HepG2 (cell line): ENCODE data around the gene FAM81A. TPM values are rescaled to one million over a fixed set of nuclear protein-coding genes. Genes with fewer than 3 reads are reported as not detected.

Experiments
- ATAC-seq: fragments of 200-7000 bp; cut with Tn5 transposase; 3 replicates; pipeline ENCODE4 v1.9.1; 2020; ENCODE audit warnings: mild to moderate bottlenecking, moderate library complexity
- BruUV-seq: library from RNA; stranded (reverse); fragments of 400-500 nt; replicated peaks from 2 replicates; lab custom pipeline; 2021; lab: Mats Ljungman, UMichigan
- CTCF ChIA-PET: fragments of 300-600 bp; formaldehyde crosslinking; extraction: SDS; loops from one replicate; lab custom pipeline; 2021; ENCODE audit warnings: low total read pairs, inconsistent platforms, low intra/inter-chr PET ratio; lab: Yijun Ruan, JAX
- POLR2A ChIA-PET: fragments of 350-600 bp; sonication (Branson Sonifier 250); formaldehyde crosslinking; loops from one replicate; lab custom pipeline; 2020; ENCODE audit warnings: antibody characterized with exemption, inconsistent platforms; lab: Yijun Ruan, JAX
- DNase-seq: peaks from one replicate; pipeline ENCODE4 v3.0.0-alpha.2; 2015; ENCODE audit warnings: low spot score
- FAIRE-seq: peaks from 3 replicates; lab custom pipeline; 2011; peaks lifted over from hg19 to GRCh38; lab: Jason Lieb, UNC
- H2AFZ ChIP-seq: one replicate; pipeline ENCODE4 v1.6.1; 2011; ENCODE audit warnings: low read length, inconsistent platforms
- H3K27ac ChIP-seq: fragments of 300-600 bp; 3 replicates; pipeline ENCODE4 v1.8.0; 2011; ENCODE audit warnings: mixed run types, mild to moderate bottlenecking, mixed read lengths, low read length, inconsistent platforms; ENCODE audit not compliant: insufficient read depth; ENCODE audit errors: extremely low read length
- H3K27me3 ChIP-seq, 2 experiments: fragments of 200-600 bp in 1 of 2; 2 replicates in 1 of 2; 3 replicates in 1 of 2; pipeline versions ENCODE4 v1.6.0 to v1.8.0; 2011; ENCODE audit warnings: low read length in 2 of 2, mild to moderate bottlenecking in 2 of 2, moderate library complexity in 2 of 2, inconsistent platforms in 1 of 2; ENCODE audit not compliant: insufficient read depth in 2 of 2, control insufficient read depth in 1 of 2
- H3K36me3 ChIP-seq, 2 experiments: fragments of 200-600 bp in 1 of 2; replicated peaks in 1 of 2; 2 replicates in 1 of 2; 3 replicates in 1 of 2; pipeline versions ENCODE4 v1.5.1 to v1.8.0; 2011; ENCODE audit warnings: low read length in 2 of 2, inconsistent platforms in 1 of 2; ENCODE audit not compliant: insufficient read depth in 2 of 2, control insufficient read depth in 1 of 2
- H3K4me1 ChIP-seq: 2 replicates; pipeline ENCODE4 v1.5.1; 2012; ENCODE audit warnings: low read length, inconsistent platforms; ENCODE audit not compliant: insufficient read depth
- H3K4me2 ChIP-seq: 2 replicates; pipeline ENCODE4 v1.6.0; 2011; ENCODE audit warnings: low read depth, low read length, inconsistent platforms
- H3K4me3 ChIP-seq, 3 experiments: fragments of 200-600 bp in 1 of 3; sonication (generic), shearing (Covaris generic) in 1 of 3; replicated peaks in 1 of 3; 2 replicates each; pipeline ENCODE4 v1.5.1; 2011 to 2016; ENCODE audit warnings: low read length in 3 of 3, inconsistent platforms in 2 of 3, low read depth in 2 of 3, mild to moderate bottlenecking in 2 of 3, control low read depth in 1 of 3, mixed read lengths in 1 of 3; ENCODE audit not compliant: insufficient read depth in 1 of 3
- H3K79me2 ChIP-seq: one replicate; pipeline ENCODE4 v1.6.1; 2011; ENCODE audit warnings: low read length, inconsistent platforms; ENCODE audit not compliant: insufficient read depth
- H3K9ac ChIP-seq: 2 replicates; pipeline ENCODE4 v1.6.0; 2011; ENCODE audit warnings: mild to moderate bottlenecking, low read depth, low read length, inconsistent platforms; ENCODE audit not compliant: insufficient read depth
- H3K9me3 ChIP-seq: 2 replicates; pipeline ENCODE4 v1.5.1; 2012; ENCODE audit warnings: mild to moderate bottlenecking, low read length
- H4K20me1 ChIP-seq: 2 replicates; pipeline ENCODE4 v1.6.0; 2011; ENCODE audit warnings: inconsistent platforms, mild to moderate bottlenecking, low read length, moderate library complexity; ENCODE audit not compliant: insufficient read depth
- IRF1 ChIP-seq: sonication (generic); formaldehyde crosslinking; IDR thresholded peaks from 2 replicates; pipeline ENCODE4 v1.4.0; 2020; ENCODE audit warnings: low read depth, mild to moderate bottlenecking, missing genetic modification reagents
- KLF9 ChIP-seq: IDR thresholded peaks from 2 replicates; pipeline ENCODE4 v1.6.1; 2016; ENCODE audit warnings: low read depth
- MXD1 ChIP-seq: sonication (generic); formaldehyde crosslinking; IDR thresholded peaks from 2 replicates; pipeline ENCODE4 v1.4.0; 2020; ENCODE audit warnings: mild to moderate bottlenecking, missing genetic modification reagents
- POLR2A ChIP-seq, 2 experiments: IDR thresholded peaks; 2 replicates each; pipeline ENCODE4 v1.6.1; 2011; ENCODE audit warnings: low read depth in 2 of 2, low read length in 2 of 2, mild to moderate bottlenecking in 1 of 2, moderate library complexity in 1 of 2; ENCODE audit not compliant: insufficient read depth in 1 of 2
- RFX3 ChIP-seq: IDR thresholded peaks from 2 replicates; pipeline ENCODE4 v1.6.1; 2016; ENCODE audit warnings: missing biosample characterization, missing genetic modification reagents
- SMYD3 ChIP-seq: sonication (generic); formaldehyde crosslinking; IDR thresholded peaks from 2 replicates; pipeline ENCODE4 v1.8.1; 2023; ENCODE audit warnings: mild to moderate bottlenecking, missing genetic modification reagents
- TBX2 ChIP-seq: sonication (generic); formaldehyde crosslinking; IDR thresholded peaks from 2 replicates; pipeline ENCODE4 v1.5.0; 2020; ENCODE audit warnings: missing genetic modification reagents, mild to moderate bottlenecking, borderline replicate concordance
- ZBTB14 ChIP-seq: sonication (generic); formaldehyde crosslinking; IDR thresholded peaks from 2 replicates; pipeline ENCODE4 v1.4.0; 2020; ENCODE audit warnings: missing genetic modification reagents
- ZBTB49 ChIP-seq: sonication (generic); formaldehyde crosslinking; IDR thresholded peaks from 2 replicates; pipeline ENCODE4 v1.4.0; 2020; ENCODE audit warnings: missing genetic modification reagents, borderline replicate concordance
- ZNF124 ChIP-seq: sonication (generic); formaldehyde crosslinking; IDR thresholded peaks from 2 replicates; pipeline ENCODE4 v1.4.0; 2020; ENCODE audit warnings: missing genetic modification reagents
- ZNF160 ChIP-seq: sonication (generic); formaldehyde crosslinking; IDR thresholded peaks from 2 replicates; pipeline ENCODE4 v1.8.0; 2022; ENCODE audit warnings: mild to moderate bottlenecking, inconsistent platforms, missing genetic modification reagents
- ZNF224 ChIP-seq: sonication (generic); formaldehyde crosslinking; IDR thresholded peaks from 2 replicates; pipeline ENCODE4 v1.5.0; 2020; ENCODE audit warnings: mild to moderate bottlenecking, missing genetic modification reagents
- ZNF335 ChIP-seq: sonication (generic); formaldehyde crosslinking; IDR thresholded peaks from 2 replicates; pipeline ENCODE4 v1.4.0; 2020; ENCODE audit warnings: missing genetic modification reagents
- ZNF512 ChIP-seq: sonication (generic); formaldehyde crosslinking; IDR thresholded peaks from 2 replicates; pipeline ENCODE4 v1.4.0; 2020; ENCODE audit warnings: mild to moderate bottlenecking, missing genetic modification reagents
- ZNF788 ChIP-seq: sonication (generic); formaldehyde crosslinking; IDR thresholded peaks from 2 replicates; pipeline ENCODE4 v1.5.0; 2020; ENCODE audit warnings: mild to moderate bottlenecking, missing genetic modification reagents, borderline replicate concordance
- WGBS: methylation state at CpG from one replicate; pipeline ENCODE4 v1.1.6; 2017; ENCODE audit warnings: low lambda C conversion rate; 5-methylcytosine and 5-hydroxymethylcytosine counted together
- in situ Hi-C: cut with HindIII; loops from 2 replicates; pipeline ENCODE4 v1.10.0; 2017; ENCODE audit warnings: low pct_unique_long_range_greater_than_20kb; ENCODE audit not compliant: extremely low pct_ligation_motif_present
- intact Hi-C: fragments of 100-400 bp; cut with micrococcal nuclease; formaldehyde crosslinking; loops from one replicate; pipeline ENCODE4 v1.10.0; 2022; ENCODE audit not compliant: unreplicated experiment
- polyA plus RNA-seq, 8 experiments: library from polyadenylated mRNA; depleted of rRNA in 3 of 8; stranded (reverse) in 7 of 8; unstranded in 1 of 8; fragments of >200 nt; fragmentation: Illumina TruSeq in 4 of 8; extraction: Trizol in 4 of 8; gene quantifications; 2 replicates each; pipeline versions ENCODE4 v1.2.1 to v1.2.3, GENCODE V29; 2011 to 2016; ENCODE audit warnings: low read depth in 4 of 8, missing spikeins in 1 of 8, mixed read lengths in 1 of 8; ENCODE audit not compliant: insufficient read depth in 1 of 8
- total RNA-seq, 5 experiments: library from RNA; depleted of rRNA; stranded (reverse); fragments of >200 nt; fragmentation: Illumina TruSeq; extraction: Trizol; gene quantifications; 2 replicates each; pipeline ENCODE4 v1.2.3, GENCODE V29; 2016; ENCODE audit warnings: low read depth in 1 of 5

The FAM81A gene
- total and polyA plus RNA-seq, 2 of the 13 experiments (the other 11 are each of a cell fraction or from before 2014, with no cell fraction given) = 0.09 TPM; not detected in 1

GRCh38 chr15:59396211-59396610 lies 41.8 kb upstream of the FAM81A start:
- Histone ChIP-seq H3K9ac (no peak overlapping the region), H2AFZ (no peak overlapping the region), H3K36me3 (no peaks in the 10 kb centered on the region), H3K9me3 (no peaks in the 10 kb centered on the region), H3K27me3 (peaks cover 0 to 52% of the 10 kb centered on the region in 2 experiments), H3K4me1 (peaks cover 22% of the 10 kb centered on the region; the same call in 1 of the 2 replicates), H3K79me2 (no peaks in the 10 kb centered on the region), H3K4me3 (no peak overlapping the region), H3K27ac (no peak overlapping the region), H4K20me1 (no peaks in the 10 kb centered on the region), H3K4me2 (no peak overlapping the region)
- TF ChIP-seq ZNF335 (CRISPR knock-in tag) = no peak
- TF ChIP-seq ZNF512 (CRISPR knock-in tag) = no peak
- TF ChIP-seq ZBTB49 (CRISPR knock-in tag) = no peak
- no peak for TF ChIP-seq KLF9 (CRISPR knock-in tag)
- no peak for TF ChIP-seq RFX3
- no peak for TF ChIP-seq ZNF160
- TF ChIP-seq ZNF124 = no peak
- no peak for TF ChIP-seq MXD1
- no peak for TF ChIP-seq POLR2A (IDR thresholded peaks at IDR 0.05; ENCODE audit: insufficient read depth in 1 of 2, low read depth in 2 of 2, low read length in 2 of 2)
- TF ChIP-seq ZNF788 (CRISPR knock-in tag) = no peak
- no peak for TF ChIP-seq TBX2 (CRISPR knock-in tag)
- no peak for TF ChIP-seq SMYD3
- no peak for TF ChIP-seq IRF1 (CRISPR knock-in tag)
- TF ChIP-seq ZBTB14 (CRISPR knock-in tag) = no peak
- TF ChIP-seq ZNF224 (CRISPR knock-in tag) = no peak
- ATAC-seq (no peak), FAIRE-seq (no peak), DNase-seq (no peak)
- CTCF ChIA-PET = no interaction called here
- in situ Hi-C loops (no loop called here), intact Hi-C loops (no loop called here)
- 2% methylated on average over 3 of the region's 3 CpGs for WGBS
- POLR2A ChIA-PET = no interaction called here
- BruUV-seq = no TSS peak
